Astrocyte of the cerebellum (primary cell): Measurements from ENCODE around the gene ANKRD34A.
A peak's percentile ranks its signal among the peaks of the same experiment; 100 is the strongest.
"Not testable (repeated sequence)": the region's sequence is repeated elsewhere in the genome, so short reads cannot be mapped to it uniquely, and the experiment has no call there.

Experiments used
- DNase-seq: peaks from one replicate; pipeline ENCODE4 v3.0.0-alpha.2; 2011; ENCODE audit warnings: low read depth
- H3K4me3 ChIP-seq: 2 replicates; pipeline ENCODE4 v1.5.1; 2011; ENCODE audit warnings: mild to moderate bottlenecking, low read depth, low read length, moderate library complexity
- CTCF ChIP-seq: IDR thresholded peaks from 2 replicates; pipeline ENCODE4 v1.5.1; 2012; ENCODE audit warnings: low read length, low read depth, moderate library complexity, mild to moderate bottlenecking; ENCODE audit errors: missing control alignments
- in situ Hi-C: cut with HindIII; loops from 2 replicates; pipeline ENCODE4 v1.10.0; 2017; ENCODE audit warnings: low sequenced_read_pairs

Gene ANKRD34A

GRCh38 chr1:145927916-145928643 lies 36.3 kb downstream of the ANKRD34A start:
- in situ Hi-C loops = no loop called here
- H3K4me3 ChIP-seq = peak overlapping the region; percentile 89
- TF ChIP-seq CTCF = no peak
- DNase-seq = no peak

GRCh38 chr1:145927063-145927886 lies 37.1 kb downstream of the ANKRD34A start, which contains the start of gene RBM8A:
TSS of gene RBM8A (minus strand) at chr1:145927484. CDS start at chr1:145927426, 58 bp downstream.
- in situ Hi-C loops = no loop called here
- TF ChIP-seq CTCF = peak; percentile 72
- H3K4me3 ChIP-seq = peak within 1 kb of the TSS; percentile 89
- DNase-seq = peak; percentile 98

GRCh38 chr1:145926686-145927062 lies 37.7 kb downstream of the ANKRD34A start:
- no peak for DNase-seq
- peak overlapping the region; percentile 89 for H3K4me3 ChIP-seq
- in situ Hi-C loops = no loop called here
- TF ChIP-seq CTCF = no peak

- TF ChIP-seq CTCF = no peak
- in situ Hi-C loops = no loop called here
- no peak for DNase-seq
- no peak overlapping the region for H3K4me3 ChIP-seq
Observed at GRCh38 chr1:145922266-145922665, 42.1 kb downstream of the ANKRD34A start.

- DNase-seq, in situ Hi-C loops, H3K4me3 ChIP-seq: not testable (repeated sequence)
Observed at GRCh38 chr1:145920297-145920696, 44.1 kb downstream of the ANKRD34A start.

GRCh38 chr1:145918992-145919939 lies 45.1 kb downstream of the ANKRD34A start:
- H3K4me3 ChIP-seq = peak overlapping the region; percentile 94
- no peak for DNase-seq
- in situ Hi-C loops = no loop called here
- peak; percentile 13 for TF ChIP-seq CTCF
